IPS-18c (cell line): Measurements from ENCODE around the gene MBNL1.
"Not testable (repeated sequence)": the region's sequence is repeated elsewhere in the genome, so short reads cannot be mapped to it uniquely, and the experiment has no call there.

ENCODE experiments used
- H3K4me3 ChIP-seq: 2 replicates; pipeline ENCODE4 v1.7.0; 2013; ENCODE audit warnings: low read depth, mild to moderate bottlenecking, low read length, moderate library complexity; ENCODE audit not compliant: insufficient read depth
- H3K9me3 ChIP-seq: one replicate; pipeline ENCODE4 v1.6.1; 2013; ENCODE audit warnings: mild to moderate bottlenecking, low read length, moderate library complexity; ENCODE audit not compliant: control insufficient read depth, insufficient read depth

The MBNL1 gene

GRCh38 chr3:152413240-152413639 is 144.5 kb downstream of the MBNL1 start:
- H3K4me3 ChIP-seq, result no peak overlapping the region
- no peaks in the 10 kb centered on the region for H3K9me3 ChIP-seq

- no peaks in the 10 kb centered on the region for H3K9me3 ChIP-seq
Observed at GRCh38 chr3:152416808-152417580, 148.3 kb downstream of the MBNL1 start.

GRCh38 chr3:152419748-152420147 is 151.0 kb downstream of the MBNL1 start:
- no peaks in the 10 kb centered on the region for H3K9me3 ChIP-seq
- no peak overlapping the region for H3K4me3 ChIP-seq

More at GRCh38 chr3:152416808-152417580, 148.3 kb downstream of the MBNL1 start:
- no peak overlapping the region for H3K4me3 ChIP-seq

- Histone ChIP-seq H3K4me3 (no peak overlapping the region), H3K9me3 (no peaks in the 10 kb centered on the region)
Observed at GRCh38 chr3:152421162-152421561, 152.4 kb downstream of the MBNL1 start.

GRCh38 chr3:152426393-152426792 is 157.7 kb downstream of the MBNL1 start:
- Histone ChIP-seq H3K9me3 (no peaks in the 10 kb centered on the region), H3K4me3 (no peak overlapping the region)

GRCh38 chr3:152428577-152428976 is 159.8 kb downstream of the MBNL1 start:
- Histone ChIP-seq H3K4me3 (no peak overlapping the region), H3K9me3 (no peaks in the 10 kb centered on the region)

- Histone ChIP-seq H3K4me3 (no peak overlapping the region), H3K9me3 (no peaks in the 10 kb centered on the region)
Observed at GRCh38 chr3:152430223-152431002, 161.7 kb downstream of the MBNL1 start.

GRCh38 chr3:152434142-152434541 is 165.4 kb downstream of the MBNL1 start:
- no peaks in the 10 kb centered on the region for H3K9me3 ChIP-seq
- H3K4me3 ChIP-seq, result no peak overlapping the region

GRCh38 chr3:152435210-152435609 is 166.5 kb downstream of the MBNL1 start:
- not testable (repeated sequence) for H3K4me3 ChIP-seq, H3K9me3 ChIP-seq

GRCh38 chr3:152436707-152437590 is 168.2 kb downstream of the MBNL1 start:
- Histone ChIP-seq H3K4me3 (no peak overlapping the region), H3K9me3 (no peaks in the 10 kb centered on the region)

- Histone ChIP-seq H3K4me3 (no peak overlapping the region), H3K9me3 (no peaks in the 10 kb centered on the region)
Observed at GRCh38 chr3:152438181-152438580, 169.5 kb downstream of the MBNL1 start.

GRCh38 chr3:152438706-152439105 is 170.0 kb downstream of the MBNL1 start:
- Histone ChIP-seq H3K9me3 (no peaks in the 10 kb centered on the region), H3K4me3 (no peak overlapping the region)

- not testable (repeated sequence) for H3K4me3 ChIP-seq, H3K9me3 ChIP-seq
Observed at GRCh38 chr3:152440243-152440642, 171.5 kb downstream of the MBNL1 start.

- H3K9me3 ChIP-seq, result no peaks in the 10 kb centered on the region
- no peak overlapping the region for H3K4me3 ChIP-seq
Observed at GRCh38 chr3:152443212-152444023, 174.7 kb downstream of the MBNL1 start.

- no peak overlapping the region for H3K4me3 ChIP-seq
- H3K9me3 ChIP-seq, result no peaks in the 10 kb centered on the region
Observed at GRCh38 chr3:152444029-152444641, 175.4 kb downstream of the MBNL1 start.

GRCh38 chr3:152445212-152445611 is 176.5 kb downstream of the MBNL1 start:
- no peaks in the 10 kb centered on the region for H3K9me3 ChIP-seq
- H3K4me3 ChIP-seq, result no peak overlapping the region
